Esophagus muscularis mucosa (tissue), 4 donors: ENCODE data around the gene USP38.
"Not testable (repeated sequence)": the region's sequence is repeated elsewhere in the genome, so short reads cannot be mapped to it uniquely, and the experiment has no call there.

Experiments used
- EP300 ChIP-seq: sonication (generic); formaldehyde crosslinking; IDR thresholded peaks from one replicate; pipeline ENCODE4 v1.6.1; 2017; ENCODE audit warnings: antibody characterized with exemption
- POLR2A ChIP-seq: fragments of 450-650 bp; IDR thresholded peaks from one replicate; pipeline ENCODE4 v1.6.1; 2017; ENCODE audit warnings: antibody characterized with exemption, moderate library complexity, mild to moderate bottlenecking, low read depth
- POLR2AphosphoS5 ChIP-seq, 2 donors: sonication (generic); formaldehyde crosslinking; IDR thresholded peaks; one replicate each; pipeline ENCODE4 v1.6.1; 2017; ENCODE audit warnings: antibody characterized with exemption in 2 of 2
- TF ChIP-seq, protein P1 (sequence below), 3 experiments: fragments of 200-600 bp in 2 of 3; fragments of 450-650 bp in 1 of 3; sonication (generic) in 2 of 3; IDR thresholded peaks; one replicate each; pipeline ENCODE4 v1.5.1; 2017 to 2019; ENCODE audit warnings: antibody characterized with exemption in 3 of 3, mild to moderate bottlenecking in 2 of 3, moderate library complexity in 1 of 3

DNA sequence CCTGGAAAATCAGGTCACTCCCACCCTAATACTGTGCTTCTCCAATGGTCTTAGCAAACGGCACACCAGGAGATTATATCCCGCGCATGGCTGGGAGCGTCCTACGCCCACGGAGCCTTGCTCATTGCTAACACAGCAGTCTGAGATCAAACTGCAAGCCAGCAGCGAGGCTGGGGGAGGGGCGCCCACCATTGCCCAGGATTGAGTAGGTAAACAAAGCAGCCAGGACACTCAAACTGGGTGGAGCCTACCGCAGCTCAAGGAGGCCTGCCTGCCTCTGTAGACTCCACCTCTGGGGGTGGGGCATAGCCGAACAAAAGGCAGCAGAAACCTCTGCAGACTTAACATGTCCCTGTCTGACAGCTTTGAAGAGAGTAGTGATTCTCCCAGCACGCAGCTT, 18.0 kb upstream of the USP38 start:
- not testable (repeated sequence) for TF ChIP-seq POLR2AphosphoS5 (IDR thresholded peaks at IDR 0.05); POLR2A; EP300
- TF ChIP-seq, protein P1, sequence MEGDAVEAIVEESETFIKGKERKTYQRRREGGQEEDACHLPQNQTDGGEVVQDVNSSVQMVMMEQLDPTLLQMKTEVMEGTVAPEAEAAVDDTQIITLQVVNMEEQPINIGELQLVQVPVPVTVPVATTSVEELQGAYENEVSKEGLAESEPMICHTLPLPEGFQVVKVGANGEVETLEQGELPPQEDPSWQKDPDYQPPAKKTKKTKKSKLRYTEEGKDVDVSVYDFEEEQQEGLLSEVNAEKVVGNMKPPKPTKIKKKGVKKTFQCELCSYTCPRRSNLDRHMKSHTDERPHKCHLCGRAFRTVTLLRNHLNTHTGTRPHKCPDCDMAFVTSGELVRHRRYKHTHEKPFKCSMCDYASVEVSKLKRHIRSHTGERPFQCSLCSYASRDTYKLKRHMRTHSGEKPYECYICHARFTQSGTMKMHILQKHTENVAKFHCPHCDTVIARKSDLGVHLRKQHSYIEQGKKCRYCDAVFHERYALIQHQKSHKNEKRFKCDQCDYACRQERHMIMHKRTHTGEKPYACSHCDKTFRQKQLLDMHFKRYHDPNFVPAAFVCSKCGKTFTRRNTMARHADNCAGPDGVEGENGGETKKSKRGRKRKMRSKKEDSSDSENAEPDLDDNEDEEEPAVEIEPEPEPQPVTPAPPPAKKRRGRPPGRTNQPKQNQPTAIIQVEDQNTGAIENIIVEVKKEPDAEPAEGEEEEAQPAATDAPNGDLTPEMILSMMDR (IDR thresholded peaks at IDR 0.05), result not testable (repeated sequence)
